Spleen (tissue), 11 donors: ENCODE measurements around the gene IDE. TPM values are rescaled to one million over a fixed set of nuclear protein-coding genes. Genes with fewer than 3 reads are reported as not detected.
"Not testable (repeated sequence)": the region's sequence is repeated elsewhere in the genome, so short reads cannot be mapped to it uniquely, and the experiment has no call there.

Experiments
- DNase-seq: peaks from one replicate; pipeline ENCODE4 v3.0.0-alpha.2; 2020
- H3K27ac ChIP-seq, 8 donors: fragments of 200-600 bp; sonication (generic) in 7 of 8; 1 replicate in 4 of 8; 2 replicates in 4 of 8; pipeline versions ENCODE4 v1.5.0 to v1.8.0; 2016 to 2021; ENCODE audit warnings: inconsistent platforms in 4 of 8, mild to moderate bottlenecking in 4 of 8, moderate library complexity in 1 of 8
- H3K27me3 ChIP-seq, 7 donors: fragments of 200-600 bp; sonication (generic) in 6 of 7; replicated peaks in 1 of 7; 1 replicate in 4 of 7; 2 replicates in 3 of 7; pipeline versions ENCODE4 v1.5.0 to v1.8.0; 2016 to 2021; ENCODE audit warnings: inconsistent platforms in 3 of 7, mild to moderate bottlenecking in 1 of 7
- H3K36me3 ChIP-seq, 6 donors: fragments of 200-600 bp; sonication (generic) in 5 of 6; 1 replicate in 4 of 6; 2 replicates in 2 of 6; pipeline versions ENCODE4 v1.5.0 to v1.8.0; 2016 to 2021; ENCODE audit warnings: inconsistent platforms in 2 of 6
- H3K4me1 ChIP-seq, 6 donors: fragments of 200-600 bp; sonication (generic) in 5 of 6; 1 replicate in 3 of 6; 2 replicates in 3 of 6; pipeline versions ENCODE4 v1.5.0 to v1.8.0; 2016 to 2021; ENCODE audit warnings: inconsistent platforms in 3 of 6
- H3K4me3 ChIP-seq, 8 donors: fragments of 200-600 bp; sonication (generic) in 7 of 8; 1 replicate in 4 of 8; 2 replicates in 4 of 8; pipeline versions ENCODE4 v1.5.0 to v1.8.0; 2016 to 2021; ENCODE audit warnings: inconsistent platforms in 4 of 8, mild to moderate bottlenecking in 4 of 8, moderate library complexity in 2 of 8
- H3K9me3 ChIP-seq, 8 donors: fragments of 200-600 bp; sonication (generic) in 7 of 8; 1 replicate in 4 of 8; 2 replicates in 4 of 8; pipeline versions ENCODE4 v1.5.0 to v1.8.0; 2016 to 2021; ENCODE audit warnings: inconsistent platforms in 4 of 8
- CTCF ChIP-seq, 11 experiments: fragments of 200-600 bp in 7 of 11; fragments of 450-650 bp in 4 of 11; sonication (generic) in 4 of 11; IDR thresholded peaks in 8 of 11; conservative IDR thresholded peaks in 3 of 11; 1 replicate in 7 of 11; 2 replicates in 4 of 11; pipeline versions ENCODE4 v1.4.0 to v1.8.0; 2016 to 2021; ENCODE audit warnings: antibody characterized with exemption in 11 of 11, inconsistent platforms in 4 of 11, mild to moderate bottlenecking in 1 of 11
- POLR2A ChIP-seq, 3 donors: fragments of 450-650 bp; IDR thresholded peaks; one replicate each; pipeline ENCODE4 v1.5.1; 2017; ENCODE audit warnings: antibody characterized with exemption in 3 of 3, mild to moderate bottlenecking in 1 of 3
- POLR2AphosphoS5 ChIP-seq, 3 donors: sonication (generic); formaldehyde crosslinking; IDR thresholded peaks; one replicate each; pipeline ENCODE4 v1.5.1; 2017; ENCODE audit warnings: antibody characterized with exemption in 3 of 3
- WGBS, 5 donors: extraction: QIAGEN DNeasy Blood & Tissue Kit in 3 of 5; methylation state at CpG; one replicate each; pipeline versions ENCODE4 v1.1.5 to v1.1.7; 2013 to 2018; 5-methylcytosine and 5-hydroxymethylcytosine counted together
- intact Hi-C: fragments of 100-400 bp; cut with DNase I; formaldehyde crosslinking; loops from one replicate; pipeline ENCODE4 v1.15.0; 2023; ENCODE audit warnings: low total_unique reads
- polyA plus RNA-seq, 3 donors: library from polyadenylated mRNA; stranded (reverse); fragments of 200-250 nt; gene quantifications; one replicate each; pipeline ENCODE4 v1.2.1, GENCODE V29; 2013
- total RNA-seq, 7 donors: library from RNA; depleted of rRNA in 3 of 7; stranded (reverse); fragments of >200 nt in 3 of 7; fragmentation: NEBNext Ultra II Directional in 4 of 7; extraction: Animal tissue kit (Norgen Biotek cat#: 25700) in 4 of 7; gene quantifications; one replicate each; pipeline versions ENCODE4 v1.1.0 to v1.2.1, GENCODE V29; 2016 to 2021
- donor health status: healthy with polysubstance abuse.
- donor health status: DM: no; HTN: no; CAD: no; lungs with moderate emphysema.
- donor health status: DM: no; HTN: no; CAD: no.
- donor health status: Bipolar disorder and iron deficiency.
- donor health status: healthy.
- donor health status: DM: no; HTN: no; CAD: no.
- donor health status: DM: yes; HTN: yes; CAD: no.

Gene IDE
- total and polyA plus RNA-seq, 10 donors: 4.4 to 35.2 (median 29.9) TPM

GRCh38 chr10:92438220-92438619 is 135.7 kb downstream of the IDE start:
- Histone ChIP-seq H3K36me3 (no peaks in the 10 kb centered on the region), H3K27me3 (no peaks in the 10 kb centered on the region), H3K4me1 (no peaks in the 10 kb centered on the region), H3K27ac (no peak overlapping the region), H3K4me3 (no peak overlapping the region), H3K9me3 (no peaks in the 10 kb centered on the region)
- no peak for DNase-seq
- 88 to 95% (median 90%) methylated on average over 6 of the region's 6 CpGs for WGBS, 5 donors
- TF ChIP-seq CTCF (IDR thresholded peaks at IDR 0.05 in 8 of 11, conservative IDR thresholded peaks at IDR 0.05 in 3 of 11) (no peak), POLR2AphosphoS5 (IDR thresholded peaks at IDR 0.05) (no peak), POLR2A (IDR thresholded peaks at IDR 0.05) (no peak)
- intact Hi-C loops: no loop called here

- no peak for DNase-seq
- no peaks in the 10 kb centered on the region for H3K27me3 ChIP-seq
- no peaks in the 10 kb centered on the region for H3K9me3 ChIP-seq
- no peaks in the 10 kb centered on the region for H3K36me3 ChIP-seq
- H3K27ac ChIP-seq: no peak overlapping the region
- TF ChIP-seq POLR2A (IDR thresholded peaks at IDR 0.05) (no peak), POLR2AphosphoS5 (IDR thresholded peaks at IDR 0.05) (no peak), CTCF (IDR thresholded peaks at IDR 0.05 in 8 of 11, conservative IDR thresholded peaks at IDR 0.05 in 3 of 11) (no peak)
- H3K4me1 ChIP-seq: no peaks in the 10 kb centered on the region
- no peak overlapping the region for H3K4me3 ChIP-seq
- 86 to 92% (median 89%) methylated on average over 5 of the region's 5 CpGs for WGBS, 5 donors
- intact Hi-C loops: no loop called here
These were observed 137.3 kb downstream of the IDE start for GRCh38 chr10:92436611-92437010.

- H3K27me3 ChIP-seq, H3K27ac ChIP-seq, H3K36me3 ChIP-seq, DNase-seq, H3K4me1 ChIP-seq, intact Hi-C loops, H3K9me3 ChIP-seq, H3K4me3 ChIP-seq: not testable (repeated sequence)
- 85 to 92% (median 89%) methylated on average over 5 of the region's 5 CpGs for WGBS, 5 donors
These were observed 137.8 kb downstream of the IDE start for GRCh38 chr10:92436065-92436464.

GRCh38 chr10:92434385-92434784 is 139.5 kb downstream of the IDE start:
- intact Hi-C loops: loop anchor here (2.0 kb wide), 1 partner anchor 346 kb away; no protein-coding TSS in a partner anchor
- Histone ChIP-seq H3K36me3 (no peaks in the 10 kb centered on the region), H3K4me3 (no peak overlapping the region), H3K27me3 (no peaks in the 10 kb centered on the region), H3K4me1 (no peaks in the 10 kb centered on the region), H3K27ac (no peak overlapping the region), H3K9me3 (no peaks in the 10 kb centered on the region)
- 92 to 97% (median 96%) methylated on average over 4 of the region's 4 CpGs for WGBS, 5 donors
- TF ChIP-seq POLR2AphosphoS5 (IDR thresholded peaks at IDR 0.05): no peak
- TF ChIP-seq POLR2A (IDR thresholded peaks at IDR 0.05): no peak
- no peak for TF ChIP-seq CTCF (IDR thresholded peaks at IDR 0.05 in 8 of 11, conservative IDR thresholded peaks at IDR 0.05 in 3 of 11)
- DNase-seq: no peak

GRCh38 chr10:92432596-92432995 is 141.3 kb downstream of the IDE start:
- H3K27ac ChIP-seq: no peak overlapping the region
- intact Hi-C loops: no loop called here
- H3K27me3 ChIP-seq: no peaks in the 10 kb centered on the region
- H3K4me1 ChIP-seq: no peaks in the 10 kb centered on the region
- H3K9me3 ChIP-seq: no peaks in the 10 kb centered on the region
- TF ChIP-seq CTCF (IDR thresholded peaks at IDR 0.05 in 8 of 11, conservative IDR thresholded peaks at IDR 0.05 in 3 of 11) (no peak), POLR2AphosphoS5 (IDR thresholded peaks at IDR 0.05) (no peak), POLR2A (IDR thresholded peaks at IDR 0.05) (no peak)
- 31 to 45% (median 36%) methylated on average over 3 to 4 of the region's 4 CpGs for WGBS, 5 donors
- no peak for DNase-seq
- no peak overlapping the region for H3K4me3 ChIP-seq
- H3K36me3 ChIP-seq: no peaks in the 10 kb centered on the region
